ENCODE measurements around the gene MALSU1.

- TF ChIP-seq, protein P1, sequence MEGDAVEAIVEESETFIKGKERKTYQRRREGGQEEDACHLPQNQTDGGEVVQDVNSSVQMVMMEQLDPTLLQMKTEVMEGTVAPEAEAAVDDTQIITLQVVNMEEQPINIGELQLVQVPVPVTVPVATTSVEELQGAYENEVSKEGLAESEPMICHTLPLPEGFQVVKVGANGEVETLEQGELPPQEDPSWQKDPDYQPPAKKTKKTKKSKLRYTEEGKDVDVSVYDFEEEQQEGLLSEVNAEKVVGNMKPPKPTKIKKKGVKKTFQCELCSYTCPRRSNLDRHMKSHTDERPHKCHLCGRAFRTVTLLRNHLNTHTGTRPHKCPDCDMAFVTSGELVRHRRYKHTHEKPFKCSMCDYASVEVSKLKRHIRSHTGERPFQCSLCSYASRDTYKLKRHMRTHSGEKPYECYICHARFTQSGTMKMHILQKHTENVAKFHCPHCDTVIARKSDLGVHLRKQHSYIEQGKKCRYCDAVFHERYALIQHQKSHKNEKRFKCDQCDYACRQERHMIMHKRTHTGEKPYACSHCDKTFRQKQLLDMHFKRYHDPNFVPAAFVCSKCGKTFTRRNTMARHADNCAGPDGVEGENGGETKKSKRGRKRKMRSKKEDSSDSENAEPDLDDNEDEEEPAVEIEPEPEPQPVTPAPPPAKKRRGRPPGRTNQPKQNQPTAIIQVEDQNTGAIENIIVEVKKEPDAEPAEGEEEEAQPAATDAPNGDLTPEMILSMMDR (IDR thresholded peaks at IDR 0.05), result no peak
- TF ChIP-seq POLR2AphosphoS5 (IDR thresholded peaks at IDR 0.05) (no peak), POLR2A (IDR thresholded peaks at IDR 0.05) (no peak)
Observed at GRCh38 chr7:23338439-23338838, 39.3 kb downstream of the MALSU1 start.
